ENCODE measurements around the gene PPP2R2D.

- TF ChIP-seq CTCF (conservative IDR thresholded peaks at IDR 0.05; ENCODE audit: low read length) (no peak), EZH2phosphoT487 (IDR thresholded peaks at IDR 0.05; ENCODE audit: borderline replicate concordance, low read depth, low read length) (no peak)
Measured at GRCh38 chr10:131910663-131911314, 10.0 kb downstream of the PPP2R2D start.

All from OCI-LY7 (cell line).